ENCODE measurements around the gene PAQR7.

DNA sequence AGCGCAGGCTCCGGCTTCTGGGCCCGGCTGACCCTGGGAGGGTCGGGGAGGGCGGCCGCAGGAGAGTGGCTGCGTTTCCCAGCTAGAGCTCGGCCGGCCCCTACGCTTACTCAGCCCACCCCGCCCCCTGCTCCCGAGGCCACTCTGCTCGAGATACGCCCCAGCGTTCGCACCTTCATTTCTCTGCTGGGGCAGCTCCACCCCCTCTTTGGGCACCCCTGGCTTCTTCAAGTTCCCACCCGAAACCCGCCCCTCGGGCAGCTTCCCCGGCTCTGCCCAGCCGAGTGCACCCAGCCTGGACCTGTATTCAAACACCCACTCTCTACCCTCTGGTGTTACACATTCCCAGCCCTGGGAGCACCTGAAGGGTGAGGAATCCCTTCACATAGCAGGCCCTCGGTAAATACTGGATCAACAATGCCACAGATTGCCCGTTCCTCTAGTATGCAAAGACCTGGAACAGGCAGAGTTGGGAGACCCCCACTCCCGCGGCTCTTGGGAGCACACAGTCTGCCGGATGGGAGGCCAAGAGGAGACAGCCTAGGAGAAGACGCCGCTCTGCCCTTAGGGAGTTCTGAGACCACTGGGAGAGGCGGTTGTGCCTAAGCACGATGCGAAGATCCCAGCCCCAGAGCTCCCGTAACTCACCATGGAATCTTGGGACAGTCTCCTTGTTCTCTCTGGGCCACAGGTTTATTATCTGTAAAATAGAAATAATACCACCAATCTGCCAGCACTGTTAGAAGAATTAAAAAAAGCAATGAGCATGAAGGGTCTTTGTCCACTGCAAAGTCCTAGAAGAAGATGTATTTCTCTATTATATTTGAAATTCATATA is 566 bp upstream of the PAQR7 start:
- TF ChIP-seq, protein P1, sequence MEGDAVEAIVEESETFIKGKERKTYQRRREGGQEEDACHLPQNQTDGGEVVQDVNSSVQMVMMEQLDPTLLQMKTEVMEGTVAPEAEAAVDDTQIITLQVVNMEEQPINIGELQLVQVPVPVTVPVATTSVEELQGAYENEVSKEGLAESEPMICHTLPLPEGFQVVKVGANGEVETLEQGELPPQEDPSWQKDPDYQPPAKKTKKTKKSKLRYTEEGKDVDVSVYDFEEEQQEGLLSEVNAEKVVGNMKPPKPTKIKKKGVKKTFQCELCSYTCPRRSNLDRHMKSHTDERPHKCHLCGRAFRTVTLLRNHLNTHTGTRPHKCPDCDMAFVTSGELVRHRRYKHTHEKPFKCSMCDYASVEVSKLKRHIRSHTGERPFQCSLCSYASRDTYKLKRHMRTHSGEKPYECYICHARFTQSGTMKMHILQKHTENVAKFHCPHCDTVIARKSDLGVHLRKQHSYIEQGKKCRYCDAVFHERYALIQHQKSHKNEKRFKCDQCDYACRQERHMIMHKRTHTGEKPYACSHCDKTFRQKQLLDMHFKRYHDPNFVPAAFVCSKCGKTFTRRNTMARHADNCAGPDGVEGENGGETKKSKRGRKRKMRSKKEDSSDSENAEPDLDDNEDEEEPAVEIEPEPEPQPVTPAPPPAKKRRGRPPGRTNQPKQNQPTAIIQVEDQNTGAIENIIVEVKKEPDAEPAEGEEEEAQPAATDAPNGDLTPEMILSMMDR (IDR thresholded peaks at IDR 0.05): no peak
- no peak for TF ChIP-seq POLR2A (IDR thresholded peaks at IDR 0.05)

All from heart left ventricle (tissue), 13 donors.